Smooth muscle cell (in vitro differentiated cells): ENCODE data around the gene NFIA. TPM values are rescaled to one million over a fixed set of nuclear protein-coding genes. Genes with fewer than 3 reads are reported as not detected.

ENCODE experiments used
- DNase-seq: peaks from one replicate; lab custom pipeline; 2025; ENCODE audit not compliant: unreplicated experiment; lab: John Stamatoyannopoulos, UW
- H2AFZ ChIP-seq: fragments of 200-600 bp; sonication (generic); 2 replicates; pipeline ENCODE4 v1.6.0; 2016; ENCODE audit warnings: antibody characterized with exemption, low read depth, mild to moderate bottlenecking
- H3F3A ChIP-seq: fragments of 200-600 bp; sonication (generic); 2 replicates; pipeline ENCODE4 v1.6.0; 2017; ENCODE audit warnings: antibody characterized with exemption, low read depth
- H3K27ac ChIP-seq: fragments of 200-600 bp; sonication (generic); 2 replicates; pipeline ENCODE4 v1.5.1; 2016; ENCODE audit warnings: low read depth, mild to moderate bottlenecking
- H3K27me3 ChIP-seq: fragments of 200-600 bp; sonication (generic); 2 replicates; pipeline ENCODE4 v1.6.1; 2016; ENCODE audit warnings: low read depth, mild to moderate bottlenecking
- H3K36me3 ChIP-seq: fragments of 200-600 bp; sonication (generic); 2 replicates; pipeline ENCODE4 v1.5.1; 2016; ENCODE audit warnings: low read depth
- H3K4me1 ChIP-seq: fragments of 200-600 bp; sonication (generic); 2 replicates; pipeline ENCODE4 v1.5.1; 2016; ENCODE audit warnings: low read depth
- H3K4me2 ChIP-seq: fragments of 200-600 bp; sonication (generic); 2 replicates; pipeline ENCODE4 v1.6.0; 2016; ENCODE audit warnings: mild to moderate bottlenecking
- H3K4me3 ChIP-seq: fragments of 200-600 bp; sonication (generic); 2 replicates; pipeline ENCODE4 v1.5.1; 2016; ENCODE audit warnings: mild to moderate bottlenecking
- H3K79me2 ChIP-seq: fragments of 200-600 bp; sonication (generic); 2 replicates; pipeline ENCODE4 v1.6.0; 2016; ENCODE audit warnings: low read depth, mild to moderate bottlenecking
- H3K9ac ChIP-seq: fragments of 200-600 bp; sonication (generic); 2 replicates; pipeline ENCODE4 v1.6.0; 2016; ENCODE audit warnings: low read depth
- H3K9me3 ChIP-seq: fragments of 200-600 bp; sonication (generic); replicated peaks from 2 replicates; pipeline ENCODE4 v1.5.1; 2016; ENCODE audit warnings: low read depth
- H4K20me1 ChIP-seq: fragments of 200-600 bp; sonication (generic); 2 replicates; pipeline ENCODE4 v1.6.0; 2016; ENCODE audit warnings: low read depth
- WGBS: methylation state at CpG from one replicate; pipeline ENCODE4 v1.1.7; 2016; ENCODE audit warnings: low lambda C conversion rate; 5-methylcytosine and 5-hydroxymethylcytosine counted together
- polyA plus RNA-seq: library from polyadenylated mRNA; unstranded; fragments of >200 nt; fragmentation: Nextera tagmentation; extraction: Ambion mirVana; gene quantifications from 2 replicates; pipeline ENCODE4 v1.2.1, GENCODE V29; 2016
- total RNA-seq: library from RNA; depleted of rRNA; stranded (reverse); fragments of >200 nt; gene quantifications from 2 replicates; pipeline ENCODE4 v1.2.3, GENCODE V29; 2014
- TF ChIP-seq, protein P1 (sequence below): fragments of 200-600 bp; sonication (generic); IDR thresholded peaks from 2 replicates; pipeline ENCODE4 v1.5.1; 2017; ENCODE audit warnings: borderline replicate concordance, mild to moderate bottlenecking, antibody characterized with exemption; ENCODE audit not compliant: insufficient read depth, poor library complexity, severe bottlenecking

The NFIA gene
- total and polyA plus RNA-seq, 2 experiments from 2014 or later = 5.0 to 6.2 TPM

DNA sequence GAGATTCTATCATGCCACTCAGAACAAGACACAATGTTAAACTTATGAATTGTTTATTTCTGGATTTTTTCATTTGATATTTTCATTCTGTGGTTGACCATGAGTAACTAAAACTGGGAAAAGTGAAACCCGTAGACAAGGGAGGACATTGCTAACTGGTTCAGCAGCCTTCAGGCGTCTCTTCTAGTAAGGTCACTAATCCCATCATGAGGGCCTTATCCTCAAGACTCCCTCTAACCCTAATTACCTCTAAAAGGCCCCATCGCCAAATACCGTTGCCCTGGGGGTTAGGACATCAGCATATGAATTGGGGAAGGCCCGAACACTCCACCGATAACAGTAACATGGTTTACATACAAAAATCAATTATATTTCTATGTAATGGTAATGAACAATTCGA lies 394.9 kb downstream of the NFIA start:
- WGBS = 34% methylated on average over 7 of the region's 7 CpGs
- H3K4me3 ChIP-seq = no peak overlapping the region

GRCh38 chr1:61480273-61480935 lies 398.0 kb downstream of the NFIA start:
- 78% methylated on average over 4 of the region's 4 CpGs for WGBS
- no peak overlapping the region for H3K9ac ChIP-seq
- H3K79me2 ChIP-seq = no peaks in the 10 kb centered on the region
- no peak overlapping the region for H3K4me3 ChIP-seq
- peaks cover 25% of the 10 kb centered on the region for H3K27me3 ChIP-seq
- H3K4me1 ChIP-seq = no peaks in the 10 kb centered on the region
- H3F3A ChIP-seq = no peaks in the 10 kb centered on the region
- no peak overlapping the region for H2AFZ ChIP-seq
- TF ChIP-seq, protein P1, sequence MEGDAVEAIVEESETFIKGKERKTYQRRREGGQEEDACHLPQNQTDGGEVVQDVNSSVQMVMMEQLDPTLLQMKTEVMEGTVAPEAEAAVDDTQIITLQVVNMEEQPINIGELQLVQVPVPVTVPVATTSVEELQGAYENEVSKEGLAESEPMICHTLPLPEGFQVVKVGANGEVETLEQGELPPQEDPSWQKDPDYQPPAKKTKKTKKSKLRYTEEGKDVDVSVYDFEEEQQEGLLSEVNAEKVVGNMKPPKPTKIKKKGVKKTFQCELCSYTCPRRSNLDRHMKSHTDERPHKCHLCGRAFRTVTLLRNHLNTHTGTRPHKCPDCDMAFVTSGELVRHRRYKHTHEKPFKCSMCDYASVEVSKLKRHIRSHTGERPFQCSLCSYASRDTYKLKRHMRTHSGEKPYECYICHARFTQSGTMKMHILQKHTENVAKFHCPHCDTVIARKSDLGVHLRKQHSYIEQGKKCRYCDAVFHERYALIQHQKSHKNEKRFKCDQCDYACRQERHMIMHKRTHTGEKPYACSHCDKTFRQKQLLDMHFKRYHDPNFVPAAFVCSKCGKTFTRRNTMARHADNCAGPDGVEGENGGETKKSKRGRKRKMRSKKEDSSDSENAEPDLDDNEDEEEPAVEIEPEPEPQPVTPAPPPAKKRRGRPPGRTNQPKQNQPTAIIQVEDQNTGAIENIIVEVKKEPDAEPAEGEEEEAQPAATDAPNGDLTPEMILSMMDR = no peak
- H3K9me3 ChIP-seq = no peaks in the 10 kb centered on the region
- H4K20me1 ChIP-seq = no peaks in the 10 kb centered on the region
- no peak overlapping the region for H3K4me2 ChIP-seq
- H3K36me3 ChIP-seq = no peaks in the 10 kb centered on the region
- no peak for DNase-seq
- no peak overlapping the region for H3K27ac ChIP-seq

More for the DNA sequence above, 394.9 kb downstream of the NFIA start:
- Histone ChIP-seq H3K27ac (no peak overlapping the region), H2AFZ (no peak overlapping the region), H3K27me3 (peaks cover 18% of the 10 kb centered on the region), H3K36me3 (no peaks in the 10 kb centered on the region), H3K4me1 (no peaks in the 10 kb centered on the region), H3K9ac (no peak overlapping the region), H4K20me1 (no peaks in the 10 kb centered on the region), H3F3A (no peaks in the 10 kb centered on the region), H3K79me2 (no peaks in the 10 kb centered on the region), H3K9me3 (no peaks in the 10 kb centered on the region), H3K4me2 (no peak overlapping the region)
- TF ChIP-seq, protein P1 = no peak
- no peak for DNase-seq

- no peaks in the 10 kb centered on the region for H3K9me3 ChIP-seq
- no peaks in the 10 kb centered on the region for H3K79me2 ChIP-seq
- H3K27me3 ChIP-seq = peaks cover 25% of the 10 kb centered on the region
- no peaks in the 10 kb centered on the region for H4K20me1 ChIP-seq
- whole genome bisulfite sequencing = 54% methylated on average over 3 of the region's 3 CpGs
- H3K4me3 ChIP-seq = no peak overlapping the region
- no peak for DNase-seq
- H3K36me3 ChIP-seq = no peaks in the 10 kb centered on the region
- H3F3A ChIP-seq = no peaks in the 10 kb centered on the region
- H3K9ac ChIP-seq = no peak overlapping the region
- H3K4me2 ChIP-seq = no peak overlapping the region
- no peak overlapping the region for H3K27ac ChIP-seq
- TF ChIP-seq, protein P1 = no peak
- H3K4me1 ChIP-seq = no peaks in the 10 kb centered on the region
- H2AFZ ChIP-seq = no peak overlapping the region
These were observed 399.0 kb downstream of the NFIA start for GRCh38 chr1:61481315-61481715.

GRCh38 chr1:61482170-61482734 lies 399.9 kb downstream of the NFIA start:
- no peaks in the 10 kb centered on the region for H4K20me1 ChIP-seq
- no peak for DNase-seq
- H2AFZ ChIP-seq = no peak overlapping the region
- TF ChIP-seq, protein P1 = no peak
- no peak overlapping the region for H3K4me2 ChIP-seq
- no peak overlapping the region for H3K27ac ChIP-seq
- no peaks in the 10 kb centered on the region for H3K9me3 ChIP-seq
- H3K4me1 ChIP-seq = no peaks in the 10 kb centered on the region
- H3K4me3 ChIP-seq = no peak overlapping the region
- WGBS = 64% methylated on average over 7 of the region's 7 CpGs
- H3K36me3 ChIP-seq = no peaks in the 10 kb centered on the region
- no peak overlapping the region for H3K9ac ChIP-seq
- H3F3A ChIP-seq = no peaks in the 10 kb centered on the region
- H3K27me3 ChIP-seq = peaks cover 25% of the 10 kb centered on the region
- no peaks in the 10 kb centered on the region for H3K79me2 ChIP-seq
